Endothelial cell of umbilical vein (primary cell): ENCODE measurements around the gene LMF2. TPM values are rescaled to one million over a fixed set of nuclear protein-coding genes. Genes with fewer than 3 reads are reported as not detected.

Experiments
- BruUV-seq: library from RNA; stranded (reverse); fragments of 400-500 nt; replicated peaks from 2 replicates; lab custom pipeline; 2021; lab: Mats Ljungman, UMichigan
- CTCF ChIA-PET: fragments of 300-600, 350-600 bp; sonication (Branson Sonifier 250); formaldehyde crosslinking; loops from one replicate; lab custom pipeline; 2021; ENCODE audit warnings: antibody characterized with exemption, inconsistent platforms; lab: Charles Lee
- POLR2A ChIA-PET: fragments of 300-600, 350-600 bp; sonication (Branson Sonifier 250); formaldehyde crosslinking; loops from one replicate; lab custom pipeline; 2021; ENCODE audit warnings: antibody characterized with exemption, inconsistent platforms; lab: Charles Lee
- DNase-seq: peaks from one replicate; pipeline ENCODE4 v3.0.0-alpha.2; 2011; ENCODE audit warnings: low read depth, low spot score
- FAIRE-seq: peaks from 2 replicates; lab custom pipeline; 2011; peaks lifted over from hg19 to GRCh38; lab: Jason Lieb, UNC
- H2AFZ ChIP-seq: 2 replicates; pipeline ENCODE4 v1.6.0; 2012; ENCODE audit warnings: low read depth, low read length, control low read depth, inconsistent platforms
- H3K27ac ChIP-seq: 2 replicates; pipeline ENCODE4 v1.5.1; 2011; ENCODE audit warnings: low read depth, mild to moderate bottlenecking, control low read depth, low read length, moderate library complexity; ENCODE audit not compliant: insufficient read depth
- H3K27me3 ChIP-seq, 2 experiments: 2 replicates each; pipeline versions ENCODE4 v1.6.0 to v1.6.1; 2011; ENCODE audit warnings: low read length in 2 of 2, mixed read lengths in 1 of 2; ENCODE audit not compliant: control insufficient read depth in 2 of 2, insufficient read depth in 2 of 2
- H3K36me3 ChIP-seq, 2 experiments: 2 replicates in 1 of 2; 3 replicates in 1 of 2; pipeline ENCODE4 v1.5.1; 2011; ENCODE audit warnings: low read length in 2 of 2, mild to moderate bottlenecking in 1 of 2, moderate library complexity in 1 of 2; ENCODE audit not compliant: control insufficient read depth in 2 of 2, insufficient read depth in 2 of 2; ENCODE audit errors: extremely low read depth in 1 of 2
- H3K4me1 ChIP-seq: 3 replicates; pipeline ENCODE4 v1.5.1; 2011; ENCODE audit warnings: mild to moderate bottlenecking, low read length; ENCODE audit not compliant: control insufficient read depth, insufficient read depth; ENCODE audit errors: extremely low read depth
- H3K4me2 ChIP-seq: 2 replicates; pipeline ENCODE4 v1.6.1; 2011; ENCODE audit warnings: low read length, control low read depth, mixed read lengths; ENCODE audit not compliant: insufficient read depth
- H3K4me3 ChIP-seq, 3 experiments: fragments of 200-600 bp in 1 of 3; sonication (generic), shearing (Covaris generic) in 1 of 3; replicated peaks in 1 of 3; 2 replicates each; pipeline ENCODE4 v1.5.1; 2011 to 2016; ENCODE audit warnings: control low read depth in 3 of 3, low read length in 3 of 3, mild to moderate bottlenecking in 2 of 3, inconsistent platforms in 1 of 3, low read depth in 1 of 3, moderate library complexity in 1 of 3; ENCODE audit not compliant: insufficient read depth in 1 of 3
- H3K79me2 ChIP-seq: 2 replicates; pipeline ENCODE4 v1.6.0; 2012; ENCODE audit warnings: low read length, inconsistent platforms; ENCODE audit not compliant: control insufficient read depth, insufficient read depth
- H3K9ac ChIP-seq: replicated peaks from 2 replicates; pipeline ENCODE3; 2011; ENCODE audit warnings: low read length, control low read depth; ENCODE audit not compliant: insufficient read depth; ENCODE audit errors: extremely low read depth
- H3K9me1 ChIP-seq: replicated peaks from 3 replicates; pipeline ENCODE4 v1.6.0; 2011; ENCODE audit warnings: mild to moderate bottlenecking, low read length; ENCODE audit not compliant: control insufficient read depth, insufficient read depth; ENCODE audit errors: extremely low read depth
- H3K9me3 ChIP-seq: replicated peaks from 2 replicates; pipeline ENCODE4 v1.5.1; 2012; ENCODE audit warnings: low read length, inconsistent platforms; ENCODE audit not compliant: control insufficient read depth, insufficient read depth
- H4K20me1 ChIP-seq: replicated peaks from 2 replicates; pipeline ENCODE3; 2011; ENCODE audit warnings: mild to moderate bottlenecking, low read length; ENCODE audit not compliant: control insufficient read depth, insufficient read depth; ENCODE audit errors: extremely low read depth
- JUN ChIP-seq: IDR thresholded peaks from 2 replicates; pipeline ENCODE4 v1.6.1; 2011; ENCODE audit warnings: borderline replicate concordance, low read depth; ENCODE audit not compliant: insufficient read length, insufficient read depth
- POLR2AphosphoS5 ChIP-seq: IDR thresholded peaks from 2 replicates; pipeline ENCODE4 v1.6.1; 2012; ENCODE audit warnings: low read depth, mild to moderate bottlenecking, control low read depth, low read length, moderate library complexity; ENCODE audit not compliant: insufficient read depth
- dilution Hi-C: fragments of 300-500 bp; cut with MboI; formaldehyde crosslinking; loops from one replicate; pipeline ENCODE4 v1.15.0; 2019; ENCODE audit warnings: low sequenced_read_pairs; ENCODE audit not compliant: extremely low pct_ligation_motif_present
- intact Hi-C: fragments of 100-400 bp; cut with micrococcal nuclease; formaldehyde crosslinking; loops from one replicate; pipeline ENCODE4 v1.10.0; 2022
- polyA plus RNA-seq, 4 experiments: library from polyadenylated mRNA; depleted of rRNA in 3 of 4; stranded (reverse) in 3 of 4; unstranded in 1 of 4; fragments of >200 nt; gene quantifications; 2 replicates each; pipeline versions ENCODE4 v1.2.1 to v1.2.3, GENCODE V29; 2011 to 2012; ENCODE audit warnings: missing spikeins in 1 of 4
- total RNA-seq: library from RNA; stranded (reverse); gene quantifications from 2 replicates; pipeline ENCODE4 v1.2.3, GENCODE V29; 2021
- TF ChIP-seq, protein P1 (sequence below), 2 donors: IDR thresholded peaks; 1 replicate in 1 of 2; 2 replicates in 1 of 2; pipeline ENCODE4 v1.5.1; 2011; ENCODE audit warnings: low read length in 2 of 2, mild to moderate bottlenecking in 2 of 2, moderate library complexity in 2 of 2, control low read depth in 1 of 2, inconsistent platforms in 1 of 2, low read depth in 1 of 2; ENCODE audit not compliant: insufficient read depth in 1 of 2; ENCODE audit errors: extremely low read depth in 1 of 2

The LMF2 gene
- total and polyA plus RNA-seq, 2 donors (not counting 3 experiments of a cell fraction or from before 2014, with no cell fraction given) = 89.7 to 112 TPM

DNA sequence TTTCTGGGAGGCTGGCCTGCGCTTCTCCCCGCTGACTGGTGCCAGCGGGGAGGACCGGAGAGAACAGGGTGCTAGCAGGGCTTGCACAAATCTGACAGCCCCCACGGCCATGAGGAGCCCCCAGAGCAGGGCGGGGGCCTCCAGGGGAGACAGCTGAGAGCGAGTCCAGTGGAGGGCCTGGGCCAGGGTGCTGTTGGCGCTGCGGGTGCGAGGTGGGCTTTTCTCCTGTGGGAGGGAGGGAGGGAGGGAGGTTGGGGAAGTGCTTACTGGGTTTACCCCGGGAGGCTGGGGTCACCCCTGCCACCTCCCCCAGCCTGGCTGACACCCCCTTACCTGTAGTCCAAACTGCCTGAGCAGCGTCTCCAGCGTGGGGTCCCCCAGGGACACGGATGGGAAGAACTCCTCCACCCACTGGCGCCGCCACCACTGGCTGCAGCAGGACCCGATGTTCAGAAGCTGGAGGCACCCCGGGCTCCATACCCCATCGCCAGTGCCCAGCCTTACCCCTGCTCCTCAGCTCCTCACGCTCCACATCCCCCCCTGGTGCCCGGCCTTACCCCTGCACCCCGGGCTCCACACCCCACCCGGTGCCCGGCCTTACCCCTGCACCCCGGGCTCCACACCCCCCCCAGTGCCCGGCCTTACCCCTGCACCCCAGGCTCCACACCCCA is 3.9 kb downstream of the LMF2 start:
- intact Hi-C loops = no loop called here
- POLR2A ChIA-PET = no interaction called here

More for the DNA sequence above, 3.9 kb downstream of the LMF2 start:
- Histone ChIP-seq H3K27ac (no peak overlapping the region), H3K36me3 (peaks cover 6 to 22% of the 10 kb centered on the region in 2 experiments), H4K20me1 (no peaks in the 10 kb centered on the region), H3K4me3 (no peak overlapping the region), H3K9ac (no peak overlapping the region), H3K9me1 (no peaks in the 10 kb centered on the region), H3K79me2 (peaks cover 16% of the 10 kb centered on the region), H3K4me2 (no peak overlapping the region), H3K4me1 (peaks cover 7% of the 10 kb centered on the region), H3K9me3 (no peaks in the 10 kb centered on the region), H3K27me3 (no peaks in the 10 kb centered on the region), H2AFZ (no peak overlapping the region)
- dilution Hi-C loops = no loop called here
- no peak for FAIRE-seq
- no TSS peak for BruUV-seq
- TF ChIP-seq, protein P1, sequence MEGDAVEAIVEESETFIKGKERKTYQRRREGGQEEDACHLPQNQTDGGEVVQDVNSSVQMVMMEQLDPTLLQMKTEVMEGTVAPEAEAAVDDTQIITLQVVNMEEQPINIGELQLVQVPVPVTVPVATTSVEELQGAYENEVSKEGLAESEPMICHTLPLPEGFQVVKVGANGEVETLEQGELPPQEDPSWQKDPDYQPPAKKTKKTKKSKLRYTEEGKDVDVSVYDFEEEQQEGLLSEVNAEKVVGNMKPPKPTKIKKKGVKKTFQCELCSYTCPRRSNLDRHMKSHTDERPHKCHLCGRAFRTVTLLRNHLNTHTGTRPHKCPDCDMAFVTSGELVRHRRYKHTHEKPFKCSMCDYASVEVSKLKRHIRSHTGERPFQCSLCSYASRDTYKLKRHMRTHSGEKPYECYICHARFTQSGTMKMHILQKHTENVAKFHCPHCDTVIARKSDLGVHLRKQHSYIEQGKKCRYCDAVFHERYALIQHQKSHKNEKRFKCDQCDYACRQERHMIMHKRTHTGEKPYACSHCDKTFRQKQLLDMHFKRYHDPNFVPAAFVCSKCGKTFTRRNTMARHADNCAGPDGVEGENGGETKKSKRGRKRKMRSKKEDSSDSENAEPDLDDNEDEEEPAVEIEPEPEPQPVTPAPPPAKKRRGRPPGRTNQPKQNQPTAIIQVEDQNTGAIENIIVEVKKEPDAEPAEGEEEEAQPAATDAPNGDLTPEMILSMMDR (IDR thresholded peaks at IDR 0.05; ENCODE audit: extremely low read depth in 1 of 2, insufficient read depth in 1 of 2, low read depth in 1 of 2, low read length in 2 of 2) = peak in 1 of 2 donors; percentile 2
- TF ChIP-seq JUN (no peak), POLR2AphosphoS5 (no peak)
- DNase-seq = no peak
- CTCF ChIA-PET = interaction anchor here (1.0 kb wide), 1 partner anchor 21 kb away, joined by 3 read pairs; no protein-coding TSS in a partner anchor
